Eye (tissue), 1 donor: ENCODE data around the gene OIT3.

ENCODE experiments used
- DNase-seq: peaks from one replicate; pipeline ENCODE4 v3.0.0-alpha.2; 2015

Gene OIT3

DNA sequence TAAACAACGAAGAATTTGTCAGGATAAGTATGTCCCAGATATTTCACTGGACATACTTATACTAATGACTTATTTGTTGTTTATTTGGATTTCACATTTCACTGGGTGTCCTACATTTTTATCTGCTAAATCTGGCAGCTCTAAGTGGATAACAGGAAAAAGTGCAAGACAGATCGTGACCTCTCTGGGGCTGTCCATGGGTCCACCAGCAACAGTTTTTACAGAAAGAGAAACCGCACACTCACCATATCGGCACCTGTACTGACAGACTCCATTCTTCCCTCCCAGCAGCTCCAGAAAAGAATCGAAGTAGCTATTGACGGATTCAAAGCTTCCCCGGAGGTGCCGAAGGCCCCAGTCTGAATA lies 60.7 kb downstream of the OIT3 start:
- no peak for DNase-seq

DNA sequence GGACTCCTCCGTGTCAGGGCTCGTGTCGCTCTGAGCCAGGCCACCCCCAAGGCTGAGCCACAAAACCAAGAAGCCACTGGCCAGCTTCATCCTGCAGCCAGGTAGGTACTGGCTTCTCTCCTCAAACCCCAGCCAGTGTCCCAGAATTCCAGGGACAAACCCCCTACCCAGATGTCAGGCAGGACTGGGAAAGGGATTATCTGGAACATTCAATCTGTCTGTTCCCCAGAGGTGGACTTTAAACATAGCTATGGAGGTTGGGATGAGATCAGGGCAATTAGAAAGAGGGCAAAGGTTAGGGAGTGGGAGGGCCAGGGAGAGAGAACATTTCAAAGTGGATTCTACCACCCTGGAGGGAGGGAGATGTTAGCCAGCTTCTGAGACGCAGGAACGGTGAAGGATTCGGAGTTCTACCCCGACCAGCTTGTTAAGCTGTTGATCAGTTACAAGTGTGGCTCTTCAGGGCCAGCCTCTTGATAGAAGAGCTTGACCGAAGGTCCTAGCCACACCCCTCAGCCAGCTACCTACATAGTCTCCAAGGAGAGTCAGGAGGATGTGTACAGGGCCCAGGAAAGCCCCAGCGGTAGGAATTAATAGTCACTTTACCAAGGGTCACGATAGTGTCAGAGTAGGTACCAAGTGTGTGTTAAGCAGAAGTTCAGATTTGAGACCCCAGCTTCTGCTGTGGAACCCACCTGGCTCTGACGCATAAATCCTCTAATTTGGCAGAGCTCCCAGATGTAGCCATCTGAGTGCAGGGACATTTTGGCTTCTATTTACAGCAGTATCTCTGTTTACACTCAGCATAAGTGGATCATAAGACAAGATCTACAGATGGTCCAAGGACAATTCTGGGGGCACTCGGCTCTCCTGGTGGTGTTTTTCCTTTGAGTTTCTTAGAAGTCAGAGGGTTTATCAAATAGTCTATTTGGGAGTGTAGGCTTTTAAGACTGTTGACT lies 61.3 kb downstream of the OIT3 start, which contains the start of gene PLA2G12B:
TSS of gene PLA2G12B (minus strand) at position 211 of the 959 bp plus-strand sequence. CDS start at position 90, 121 bp downstream.
- DNase-seq, result no peak

DNA sequence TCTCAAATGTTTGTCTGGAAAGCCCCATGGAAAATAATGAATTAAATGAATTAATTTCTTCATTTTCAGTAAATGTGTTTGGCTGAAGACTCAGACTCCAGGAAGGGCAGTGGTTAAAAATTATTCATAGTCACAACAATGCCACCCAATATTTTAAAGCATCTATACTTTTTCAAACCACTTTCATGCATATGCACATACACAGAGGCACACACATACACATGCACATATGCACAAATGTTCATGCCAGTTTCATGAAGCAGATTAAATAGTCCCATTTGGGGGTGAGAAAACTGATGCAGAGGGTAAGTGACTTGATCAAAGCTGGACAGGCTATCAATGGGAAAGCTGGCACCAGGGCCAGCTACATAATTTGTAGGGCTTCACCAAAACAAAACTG lies 62.5 kb downstream of the OIT3 start:
- no peak for DNase-seq

DNA sequence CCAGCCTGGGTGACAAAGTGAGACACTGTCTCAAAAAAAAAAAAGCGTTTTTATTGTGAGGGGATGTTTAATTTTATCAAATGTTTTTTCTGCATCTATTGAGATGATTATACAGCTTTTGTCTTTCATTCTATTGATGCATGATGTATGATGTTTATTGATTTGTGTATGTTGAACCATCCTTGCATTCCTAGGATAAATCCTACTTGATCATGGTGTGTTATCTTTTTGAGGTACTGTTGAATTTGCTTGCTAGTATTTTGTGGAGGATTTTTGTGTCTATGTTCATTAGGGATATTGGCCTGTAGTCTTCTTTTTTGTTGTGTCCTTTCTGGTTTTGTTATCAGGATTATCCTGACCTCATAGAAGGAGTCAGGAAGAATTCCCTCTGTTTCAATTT lies 83.3 kb downstream of the OIT3 start:
- DNase-seq, result no peak

DNA sequence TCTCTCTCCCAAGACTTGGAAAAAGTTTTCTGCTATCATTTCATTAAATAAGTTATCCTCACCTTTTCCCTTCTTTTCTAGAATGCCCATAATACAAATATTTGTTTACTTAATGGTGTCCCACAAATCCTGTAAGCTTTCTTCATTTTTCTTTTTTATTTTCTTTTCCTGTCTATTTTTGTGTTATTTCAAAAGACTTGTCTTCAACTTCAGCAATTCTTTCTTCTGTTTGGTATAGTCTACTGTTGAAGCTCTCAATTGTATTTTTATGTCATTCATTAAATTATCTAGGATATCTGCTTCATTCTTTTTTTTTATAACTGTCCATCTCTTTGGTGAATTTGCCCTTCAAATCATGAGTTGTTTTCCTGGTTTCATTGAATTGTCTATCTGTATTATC lies 86.2 kb downstream of the OIT3 start:
- DNase-seq, result no peak

DNA sequence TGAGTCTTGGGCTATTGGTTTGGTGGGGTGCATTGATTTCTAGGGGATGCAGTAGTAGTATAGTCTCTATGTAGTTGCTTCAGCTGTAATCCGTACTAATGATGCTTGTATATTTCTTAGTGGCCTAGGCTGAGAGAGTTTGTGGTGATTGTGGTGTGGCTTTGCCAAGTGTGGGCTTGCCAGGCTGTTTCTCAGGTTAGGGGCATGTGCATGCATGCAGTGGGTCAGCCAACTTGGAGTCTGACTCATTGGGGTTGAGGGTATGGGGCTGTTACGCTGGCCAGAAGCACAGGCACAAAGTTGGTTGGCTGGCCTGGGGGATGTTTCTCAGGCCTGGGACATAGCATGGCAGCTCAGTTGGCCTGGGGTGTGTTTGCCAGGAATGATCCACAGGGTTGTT lies 86.8 kb downstream of the OIT3 start:
- DNase-seq, result no peak

DNA sequence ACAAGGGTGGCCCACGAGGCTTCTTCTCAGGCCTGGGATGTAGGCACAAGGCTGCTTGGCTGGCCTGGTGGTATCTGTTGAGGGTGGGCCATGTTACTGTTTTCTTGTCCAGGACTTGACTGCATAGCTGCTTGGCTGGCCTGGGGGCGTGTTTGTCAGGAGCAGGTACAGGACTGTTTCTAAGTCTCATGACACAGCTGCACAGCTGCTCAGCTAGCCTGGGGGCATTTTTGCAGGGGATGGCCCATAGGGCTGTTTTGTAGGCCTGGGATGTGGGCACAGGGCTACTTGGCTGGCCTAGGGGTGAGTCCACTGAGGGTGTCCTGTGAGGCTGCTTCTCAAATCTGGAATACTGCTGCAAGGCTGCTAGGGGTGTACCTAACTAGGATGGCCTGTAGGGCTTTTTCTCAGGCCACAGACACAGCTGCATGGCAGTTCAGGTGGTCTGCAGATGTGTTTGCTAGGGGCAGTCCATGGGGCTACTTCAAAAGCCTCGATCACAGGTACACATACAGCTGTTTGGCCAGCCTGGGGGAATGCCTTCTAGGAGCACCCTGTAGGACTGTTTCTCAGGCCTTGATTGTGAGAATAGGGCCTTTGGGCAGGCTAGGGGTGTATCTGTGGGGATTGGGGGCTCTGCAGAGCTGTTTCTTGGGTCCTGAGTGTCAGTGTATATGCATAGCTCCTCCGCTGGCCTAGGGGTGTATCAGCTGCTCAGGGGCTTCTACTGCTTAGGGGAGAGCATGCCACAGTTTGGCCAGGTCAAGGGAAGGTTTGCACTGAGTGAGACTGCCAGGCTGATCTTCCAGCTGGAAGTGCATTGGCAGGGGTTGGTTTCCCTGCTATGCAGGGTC lies 87.7 kb downstream of the OIT3 start:
- DNase-seq, result no peak

DNA sequence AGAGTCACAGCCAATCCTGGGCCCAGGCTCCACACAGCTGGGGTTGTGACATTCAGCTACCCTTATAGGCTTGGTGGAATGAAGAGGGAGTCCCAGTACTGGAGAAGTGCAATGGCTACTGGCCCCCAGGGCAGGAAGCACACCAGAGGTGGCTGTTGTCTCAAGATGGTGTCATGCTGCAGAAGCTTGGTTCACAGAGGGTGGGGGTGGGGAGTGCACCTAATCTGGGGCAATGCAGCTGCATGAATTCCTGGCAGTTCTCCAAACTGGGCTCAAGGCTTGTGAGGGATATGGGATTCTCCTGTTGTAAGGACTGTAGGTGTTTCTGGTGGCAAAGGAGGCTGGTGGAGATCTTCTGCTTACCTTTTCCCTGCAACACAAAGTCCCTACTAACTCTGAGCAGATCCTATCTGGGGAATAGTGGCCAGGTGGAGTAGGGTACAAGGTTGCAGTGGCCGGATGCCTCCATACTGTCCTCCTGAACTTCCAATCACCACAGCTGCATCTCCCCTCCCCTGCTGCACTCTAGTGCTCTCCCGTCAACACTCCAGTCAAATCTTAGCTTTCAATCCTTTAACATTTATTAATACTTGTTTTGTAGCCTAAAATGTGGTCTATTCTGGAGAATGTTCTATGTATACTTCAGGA lies 88.5 kb downstream of the OIT3 start:
- DNase-seq, result no peak
